ENCODE measurements around the gene PYGB. TPM values are rescaled to one million over a fixed set of nuclear protein-coding genes. Genes with fewer than 3 reads are reported as not detected.
A peak's percentile ranks its signal among the peaks of the same experiment; 100 is the strongest.

PYGB gene
- total RNA-seq, 1 experiment from 2014 or later = 435 TPM

- H3K36me3 Mint-ChIP-seq (ENCODE audit: insufficient read depth, unreplicated experiment) = peaks cover 77% of the 10 kb centered on the region
- DNase-seq (ENCODE audit: unreplicated experiment) = peak; percentile 30
- CTCF ChIA-PET = interaction anchor here (0.6 to 6.0 kb wide), 24 partner anchors 9 to 312 kb away, joined by 3 to 79 read pairs (median 4); partner anchors contain the start of gene GINS1
- no peaks in the 10 kb centered on the region for H3K9me3 Mint-ChIP-seq (ENCODE audit: unreplicated experiment)
- no TSS peak for BruUV-seq (replicated peaks)
- H3K4me1 Mint-ChIP-seq (ENCODE audit: insufficient read depth, unreplicated experiment) = peaks cover 8% of the 10 kb centered on the region
- TF ChIP-seq CTCF (IDR thresholded peaks at IDR 0.05; ENCODE audit: unreplicated experiment) = no peak
- H3K27ac Mint-ChIP-seq (ENCODE audit: low read depth, unreplicated experiment) = peak overlapping the region; percentile 64
- POLR2A ChIA-PET = interaction anchor here (0.7 to 3.4 kb wide), 22 partner anchors 9 to 307 kb away, joined by 3 to 31 read pairs (median 5); partner anchors contain the start of genes ABHD12, APMAP, GINS1 and PYGB
- intact Hi-C loops (cut with micrococcal nuclease) = no loop called here
- no peak overlapping the region for H3K4me3 Mint-ChIP-seq (ENCODE audit: unreplicated experiment)
- H3K27me3 Mint-ChIP-seq (ENCODE audit: insufficient read depth, unreplicated experiment) = no peaks in the 10 kb centered on the region
Measured at GRCh38 chr20:25299806-25300205, 51.9 kb downstream of the PYGB start.

GRCh38 chr20:25300496-25301170, 52.7 kb downstream of the PYGB start:
- intact Hi-C loops (cut with micrococcal nuclease) = no loop called here
- Mint-ChIP-seq H3K36me3 (ENCODE audit: insufficient read depth, unreplicated experiment) (peaks cover 69% of the 10 kb centered on the region), H3K27me3 (ENCODE audit: insufficient read depth, unreplicated experiment) (no peaks in the 10 kb centered on the region), H3K4me1 (ENCODE audit: insufficient read depth, unreplicated experiment) (peaks cover 8% of the 10 kb centered on the region), H3K9me3 (ENCODE audit: unreplicated experiment) (no peaks in the 10 kb centered on the region), H3K4me3 (ENCODE audit: unreplicated experiment) (no peak overlapping the region), H3K27ac (ENCODE audit: low read depth, unreplicated experiment) (peak overlapping the region; percentile 61)
- no TSS peak for BruUV-seq (replicated peaks)
- CTCF ChIA-PET = interaction anchor here (0.6 to 6.0 kb wide), 16 partner anchors 10 to 312 kb away, joined by 3 to 79 read pairs (median 4); partner anchors contain the start of genes GINS1 and PYGB
- no peak for TF ChIP-seq CTCF (IDR thresholded peaks at IDR 0.05; ENCODE audit: unreplicated experiment)
- POLR2A ChIA-PET = interaction anchor here (0.7 to 3.4 kb wide), 21 partner anchors 8 to 308 kb away, joined by 3 to 31 read pairs (median 4); partner anchors contain the start of genes ABHD12, APMAP and PYGB
- no peak for DNase-seq (ENCODE audit: unreplicated experiment)

GRCh38 chr20:25301357-25301920, 53.6 kb downstream of the PYGB start:
- H3K36me3 Mint-ChIP-seq (ENCODE audit: insufficient read depth, unreplicated experiment) = peaks cover 68% of the 10 kb centered on the region
- no peak overlapping the region for H3K4me3 Mint-ChIP-seq (ENCODE audit: unreplicated experiment)
- no peaks in the 10 kb centered on the region for H3K27me3 Mint-ChIP-seq (ENCODE audit: insufficient read depth, unreplicated experiment)
- BruUV-seq (replicated peaks) = no TSS peak
- TF ChIP-seq CTCF (IDR thresholded peaks at IDR 0.05; ENCODE audit: unreplicated experiment) = no peak
- intact Hi-C loops (cut with micrococcal nuclease) = no loop called here
- CTCF ChIA-PET = interaction anchor here (0.6 to 6.0 kb wide), 6 partner anchors 9 to 239 kb away, joined by 3 to 79 read pairs (median 5); partner anchors contain the start of gene PYGB
- POLR2A ChIA-PET = interaction anchor here (0.7 to 3.4 kb wide), 11 partner anchors 9 to 308 kb away, joined by 3 to 29 read pairs (median 4); partner anchors contain the start of genes ABHD12 and PYGB
- peak overlapping the region; percentile 61 for H3K27ac Mint-ChIP-seq (ENCODE audit: low read depth, unreplicated experiment)
- no peaks in the 10 kb centered on the region for H3K9me3 Mint-ChIP-seq (ENCODE audit: unreplicated experiment)
- DNase-seq (ENCODE audit: unreplicated experiment) = peak; percentile 24
- peaks cover 8% of the 10 kb centered on the region for H3K4me1 Mint-ChIP-seq (ENCODE audit: insufficient read depth, unreplicated experiment)

GRCh38 chr20:25302596-25302995, 54.7 kb downstream of the PYGB start:
- no peaks in the 10 kb centered on the region for H3K27me3 Mint-ChIP-seq (ENCODE audit: insufficient read depth, unreplicated experiment)
- H3K4me1 Mint-ChIP-seq (ENCODE audit: insufficient read depth, unreplicated experiment) = peaks cover 8% of the 10 kb centered on the region
- BruUV-seq (replicated peaks) = no TSS peak
- intact Hi-C loops (cut with micrococcal nuclease) = no loop called here
- peak overlapping the region; percentile 61 for H3K27ac Mint-ChIP-seq (ENCODE audit: low read depth, unreplicated experiment)
- ChIA-PET CTCF (interaction anchor here (0.9 to 6.0 kb wide), 6 partner anchors 8 to 309 kb away, joined by 3 to 79 read pairs (median 4); partner anchors contain the start of gene PYGB), POLR2A (interaction anchor here (0.6 to 1.1 kb wide), 3 partner anchors 13 to 285 kb away, joined by 3 read pairs; partner anchors contain the start of gene GINS1)
- H3K9me3 Mint-ChIP-seq (ENCODE audit: unreplicated experiment) = no peaks in the 10 kb centered on the region
- no peak overlapping the region for H3K4me3 Mint-ChIP-seq (ENCODE audit: unreplicated experiment)
- DNase-seq (ENCODE audit: unreplicated experiment) = no peak
- TF ChIP-seq CTCF (IDR thresholded peaks at IDR 0.05; ENCODE audit: unreplicated experiment) = no peak
- peaks cover 59% of the 10 kb centered on the region for H3K36me3 Mint-ChIP-seq (ENCODE audit: insufficient read depth, unreplicated experiment)

All from MCF 10A (cell line).